Stomach (tissue), 9 donors: ENCODE data around the gene DYRK2. TPM values are rescaled to one million over a fixed set of nuclear protein-coding genes. Genes with fewer than 3 reads are reported as not detected.

ENCODE experiments used
- DNase-seq, 2 donors: peaks; one replicate each; pipeline versions ENCODE4 v3.0.0 to v3.0.0-alpha.2; 2013 to 2019
- H3K27ac ChIP-seq, 5 donors: fragments of 200-600 bp in 4 of 5; sonication (generic) in 4 of 5; one replicate each; pipeline ENCODE4 v1.5.1; 2013 to 2019; ENCODE audit warnings: mild to moderate bottlenecking in 1 of 5, moderate library complexity in 1 of 5
- H3K27me3 ChIP-seq, 3 donors: fragments of 200-600 bp; sonication (generic); one replicate each; pipeline ENCODE4 v1.5.1; 2017 to 2019; ENCODE audit warnings: mixed run types in 1 of 3
- H3K36me3 ChIP-seq, 4 donors: fragments of 200-600 bp; sonication (generic); 1 replicate in 3 of 4; 2 replicates in 1 of 4; pipeline ENCODE4 v1.5.1; 2016 to 2019
- H3K4me1 ChIP-seq, 4 donors: fragments of 200-600 bp; sonication (generic); one replicate each; pipeline ENCODE4 v1.5.1; 2016 to 2019
- H3K4me3 ChIP-seq, 4 donors: fragments of 200-600 bp; sonication (generic) in 3 of 4; one replicate each; pipeline ENCODE4 v1.5.1; 2016 to 2019; ENCODE audit warnings: mild to moderate bottlenecking in 1 of 4
- H3K9me3 ChIP-seq, 4 donors: fragments of 200-600 bp; sonication (generic); one replicate each; pipeline ENCODE4 v1.5.1; 2016 to 2019
- CTCF ChIP-seq, 7 experiments: fragments of 450-650 bp in 4 of 7; fragments of 200-600 bp in 3 of 7; sonication (generic) in 3 of 7; IDR thresholded peaks; one replicate each; pipeline ENCODE4 v1.5.1; 2016 to 2019; ENCODE audit warnings: antibody characterized with exemption in 7 of 7, control low read depth in 2 of 7, mild to moderate bottlenecking in 1 of 7
- EP300 ChIP-seq: sonication (generic); formaldehyde crosslinking; IDR thresholded peaks from one replicate; pipeline ENCODE4 v1.6.1; 2017; ENCODE audit warnings: antibody characterized with exemption
- POLR2A ChIP-seq, 4 donors: fragments of 450-650 bp; IDR thresholded peaks; one replicate each; pipeline ENCODE4 v1.6.1; 2016; ENCODE audit warnings: antibody characterized with exemption in 4 of 4, control low read depth in 2 of 4, mild to moderate bottlenecking in 1 of 4, moderate library complexity in 1 of 4
- POLR2AphosphoS5 ChIP-seq, 3 donors: sonication (generic); formaldehyde crosslinking; IDR thresholded peaks; one replicate each; pipeline ENCODE4 v1.6.1; 2016; ENCODE audit warnings: antibody characterized with exemption in 3 of 3
- WGBS, 5 donors: extraction: QIAGEN DNeasy Blood & Tissue Kit in 3 of 5; methylation state at CpG; one replicate each; pipeline versions ENCODE4 v1.1.5 to v1.1.7; 2013 to 2018; 5-methylcytosine and 5-hydroxymethylcytosine counted together
- intact Hi-C: fragments of 100-400 bp; cut with DNase I; formaldehyde crosslinking; loops from one replicate; pipeline ENCODE4 v1.15.1; 2023; ENCODE audit warnings: low total_unique reads
- polyA plus RNA-seq, 3 donors: library from polyadenylated mRNA; stranded (reverse); fragments of 200-250 nt; gene quantifications; one replicate each; pipeline ENCODE4 v1.2.3, GENCODE V29; 2013
- total RNA-seq, 5 donors: library from RNA; depleted of rRNA; stranded (reverse); fragments of >200 nt; gene quantifications; one replicate each; pipeline versions ENCODE4 v1.1.0 to v1.2.3, GENCODE V29; 2014 to 2016
- donor health status: healthy with polysubstance abuse.
- donor health status: Bipolar disorder and iron deficiency.
- donor health status: healthy.

Gene DYRK2
- total and polyA plus RNA-seq, 8 donors = 3.3 to 43.9 (median 18.1) TPM

GRCh38 chr12:67656251-67656650 is 7.7 kb downstream of the DYRK2 start:
- Histone ChIP-seq H3K36me3 (peaks cover 21 to 34% (median 28%) of the 10 kb centered on the region in 4 donors), H3K4me3 (no peak overlapping the region), H3K27me3 (no peaks in the 10 kb centered on the region), H3K9me3 (no peaks in the 10 kb centered on the region), H3K27ac (no peak overlapping the region), H3K4me1 (peaks cover 7 to 80% (median 47%) of the 10 kb centered on the region in 4 donors)
- WGBS, 5 donors = 58 to 80% (median 67%) methylated on average over 2 of the region's 2 CpGs
- TF ChIP-seq EP300 (no peak), POLR2AphosphoS5 (IDR thresholded peaks at IDR 0.05) (no peak), POLR2A (IDR thresholded peaks at IDR 0.05) (no peak), CTCF (IDR thresholded peaks at IDR 0.05) (no peak)
- DNase-seq = no peak
- intact Hi-C loops = no loop called here

GRCh38 chr12:67658486-67658885 is 9.9 kb downstream of the DYRK2 start:
- 87 to 94% (median 89%) methylated on average over 8 of the region's 8 CpGs for WGBS, 5 donors
- Histone ChIP-seq H3K4me3 (no peak overlapping the region), H3K4me1 (peaks cover 2 to 79% (median 43%) of the 10 kb centered on the region in 4 donors), H3K9me3 (no peaks in the 10 kb centered on the region), H3K36me3 (peaks cover 21 to 34% (median 28%) of the 10 kb centered on the region in 4 donors), H3K27ac (no peak overlapping the region), H3K27me3 (no peaks in the 10 kb centered on the region)
- no peak for DNase-seq
- intact Hi-C loops = no loop called here
- no peak for TF ChIP-seq EP300
- TF ChIP-seq POLR2A (IDR thresholded peaks at IDR 0.05) = no peak
- no peak for TF ChIP-seq CTCF (IDR thresholded peaks at IDR 0.05)
- no peak for TF ChIP-seq POLR2AphosphoS5 (IDR thresholded peaks at IDR 0.05)

DNA sequence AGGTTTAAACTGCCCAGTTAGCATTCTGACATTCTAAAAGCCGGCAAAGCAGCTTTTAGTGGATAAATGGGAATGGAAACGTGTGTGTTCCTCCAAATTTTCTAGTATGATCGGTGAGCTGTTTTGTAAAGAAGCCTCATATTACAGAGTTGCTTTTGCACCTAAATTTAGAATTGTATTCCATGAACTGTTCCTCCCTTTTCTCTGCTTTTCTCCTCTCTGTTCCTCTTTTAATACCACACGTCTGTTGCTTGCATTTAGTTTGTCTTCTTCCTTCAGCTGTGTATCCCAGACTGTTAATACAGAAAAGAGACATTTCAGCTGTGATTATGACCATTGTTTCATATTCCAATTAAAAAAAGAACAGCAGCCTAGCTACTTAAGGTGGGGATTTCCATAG is 10.7 kb downstream of the DYRK2 start:
- peak overlapping the region in 1 of 5 donors; percentile 40 for H3K27ac ChIP-seq
- H3K27me3 ChIP-seq = no peaks in the 10 kb centered on the region
- peaks cover 3 to 74% (median 38%) of the 10 kb centered on the region in 4 donors for H3K4me1 ChIP-seq
- H3K4me3 ChIP-seq = no peak overlapping the region
- no peak for DNase-seq
- 53 to 79% (median 70%) methylated on average over 4 of the region's 4 CpGs for WGBS, 5 donors
- peaks cover 21 to 34% (median 28%) of the 10 kb centered on the region in 4 donors for H3K36me3 ChIP-seq
- H3K9me3 ChIP-seq = no peaks in the 10 kb centered on the region
- intact Hi-C loops = no loop called here
- TF ChIP-seq POLR2AphosphoS5 (IDR thresholded peaks at IDR 0.05) (no peak), EP300 (no peak), CTCF (IDR thresholded peaks at IDR 0.05) (no peak), POLR2A (IDR thresholded peaks at IDR 0.05) (no peak)

GRCh38 chr12:67661311-67662021 is 12.9 kb downstream of the DYRK2 start:
- peaks cover 21 to 32% (median 27%) of the 10 kb centered on the region in 4 donors for H3K36me3 ChIP-seq
- no peak for DNase-seq
- 48 to 64% (median 52%) methylated on average over 4 of the region's 4 CpGs for whole genome bisulfite sequencing, 5 donors
- H3K9me3 ChIP-seq = no peaks in the 10 kb centered on the region
- H3K4me1 ChIP-seq = peaks cover 1 to 67% (median 36%) of the 10 kb centered on the region in 4 donors
- H3K4me3 ChIP-seq = no peak overlapping the region
- H3K27ac ChIP-seq = no peak overlapping the region
- H3K27me3 ChIP-seq = no peaks in the 10 kb centered on the region
- TF ChIP-seq POLR2A (IDR thresholded peaks at IDR 0.05) (no peak), CTCF (IDR thresholded peaks at IDR 0.05) (no peak), EP300 (no peak), POLR2AphosphoS5 (IDR thresholded peaks at IDR 0.05) (no peak)
- intact Hi-C loops = no loop called here
